Epidermal melanocyte (primary cell): ENCODE measurements around the gene MPPED1.

Experiments used
- DNase-seq: peaks from one replicate; pipeline ENCODE4 v3.0.0; 2011; ENCODE audit warnings: low spot score; ENCODE audit not compliant: insufficient read length

The MPPED1 gene

GRCh38 chr22:43429426-43429825 lies 17.6 kb downstream of the MPPED1 start:
- DNase-seq = no peak

GRCh38 chr22:43431808-43432554 lies 20.2 kb downstream of the MPPED1 start:
- DNase-seq = no peak

GRCh38 chr22:43432883-43433415 lies 21.1 kb downstream of the MPPED1 start:
- DNase-seq = no peak

GRCh38 chr22:43433451-43434274 lies 21.8 kb downstream of the MPPED1 start:
- DNase-seq = no peak

GRCh38 chr22:43434275-43434927 lies 22.6 kb downstream of the MPPED1 start:
- no peak for DNase-seq

- DNase-seq = no peak
Measured at GRCh38 chr22:43434928-43435311, 23.1 kb downstream of the MPPED1 start.

GRCh38 chr22:43435851-43436811 lies 24.3 kb downstream of the MPPED1 start:
- no peak for DNase-seq

- no peak for DNase-seq
Measured at GRCh38 chr22:43436868-43437267, 25.1 kb downstream of the MPPED1 start.

- DNase-seq = no peak
Measured at GRCh38 chr22:43437871-43438475, 26.2 kb downstream of the MPPED1 start.

GRCh38 chr22:43438666-43439347 lies 27.0 kb downstream of the MPPED1 start:
- DNase-seq = no peak

- DNase-seq = no peak
Measured at GRCh38 chr22:43439368-43440103, 27.7 kb downstream of the MPPED1 start.

- DNase-seq = no peak
Measured at GRCh38 chr22:43440104-43440387, 28.2 kb downstream of the MPPED1 start.

GRCh38 chr22:43440556-43440955 lies 28.7 kb downstream of the MPPED1 start:
- DNase-seq = no peak

- no peak for DNase-seq
Measured at GRCh38 chr22:43441216-43441615, 29.4 kb downstream of the MPPED1 start.

- DNase-seq = no peak
Measured at GRCh38 chr22:43441751-43442150, 29.9 kb downstream of the MPPED1 start.

- no peak for DNase-seq
Measured at GRCh38 chr22:43442386-43443151, 30.8 kb downstream of the MPPED1 start.

- no peak for DNase-seq
Measured at GRCh38 chr22:43443152-43443471, 31.3 kb downstream of the MPPED1 start.

GRCh38 chr22:43446037-43446803 lies 34.4 kb downstream of the MPPED1 start:
- DNase-seq = no peak
